Measurements from ENCODE around the gene RS1. TPM values are rescaled to one million over a fixed set of nuclear protein-coding genes. Genes with fewer than 3 reads are reported as not detected.
A peak's percentile ranks its signal among the peaks of the same experiment; 100 is the strongest.

RS1 gene
- 0.25 TPM for polyA plus RNA-seq (ENCODE audit: insufficient read length)
- long read RNA-seq, donor 1, result 0 reads
- long read RNA-seq, donor 2, result 0 reads
- long read RNA-seq, donor 3, result 0 reads
- long read RNA-seq, donor 4, result 0 reads
- long read RNA-seq, donor 5, result 0 reads
- long read RNA-seq, donor 6, result 0 reads
- long read RNA-seq, donor 7, result 0 reads
- long read RNA-seq, donor 8, result 0 reads

DNA sequence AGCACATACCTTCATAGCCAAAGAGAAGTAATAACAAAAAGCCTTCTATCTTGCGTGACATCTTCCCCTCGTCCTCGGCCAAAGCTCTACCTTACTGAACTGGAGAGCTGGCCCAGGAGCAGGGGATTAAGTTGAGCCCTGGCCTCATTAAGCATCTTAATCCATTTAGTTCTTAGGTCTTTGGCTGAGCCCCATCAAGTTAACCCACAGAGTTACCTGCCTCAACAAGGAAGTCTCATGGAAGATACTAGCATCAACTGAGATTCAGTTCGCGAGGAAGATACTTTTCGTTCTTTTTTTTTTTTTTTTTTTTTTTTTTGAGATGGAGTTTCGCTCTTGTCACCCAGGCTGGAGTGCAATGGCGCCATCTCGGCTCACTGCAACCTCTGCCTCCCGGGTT is at the start of gene RS1:
TSS of gene RS1 (minus strand) at position 101 of the 400 bp plus-strand sequence. CDS start at position 61, 40 bp downstream.
- DNase-seq, result no peak

DNA sequence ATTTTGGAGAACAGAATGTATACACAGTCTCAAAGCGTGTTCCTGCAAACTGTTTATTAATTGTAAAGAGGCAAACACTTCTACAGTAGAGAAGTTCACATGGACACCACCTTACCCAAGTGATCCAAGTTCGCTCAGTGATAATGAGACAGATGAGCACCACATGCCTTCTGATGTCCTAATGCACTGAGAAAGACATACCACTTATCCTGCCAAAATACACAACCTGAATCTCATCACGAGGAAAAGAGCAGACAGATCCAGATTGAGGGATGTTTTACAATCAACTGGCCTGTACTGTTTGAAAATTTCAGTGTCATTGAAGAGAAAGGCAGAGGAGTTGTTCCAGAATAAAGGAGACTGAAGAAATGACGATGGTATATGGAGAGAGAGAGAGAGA is 47.9 kb upstream of the RS1 start:
- DNase-seq, result no peak

DNA sequence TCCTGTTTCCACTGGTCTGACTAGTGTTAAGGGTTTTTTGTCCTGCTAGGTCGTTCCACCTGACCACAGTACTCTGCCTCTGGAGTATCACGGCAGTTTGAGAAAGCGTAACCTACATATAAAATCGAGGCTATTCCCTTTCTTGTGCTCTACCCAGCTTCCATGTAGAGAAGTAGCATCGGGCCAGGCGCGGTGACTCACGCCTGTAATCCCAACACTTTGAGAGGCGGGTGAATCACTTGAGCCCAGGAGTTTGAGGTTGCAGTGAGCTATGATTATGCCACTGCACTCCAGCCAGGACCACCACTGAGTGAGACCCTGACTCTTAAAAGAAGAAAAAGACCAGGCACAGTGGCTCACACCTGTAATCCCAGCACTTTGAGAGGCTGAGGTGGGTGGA is 43.0 kb upstream of the RS1 start:
- no peak for DNase-seq

DNA sequence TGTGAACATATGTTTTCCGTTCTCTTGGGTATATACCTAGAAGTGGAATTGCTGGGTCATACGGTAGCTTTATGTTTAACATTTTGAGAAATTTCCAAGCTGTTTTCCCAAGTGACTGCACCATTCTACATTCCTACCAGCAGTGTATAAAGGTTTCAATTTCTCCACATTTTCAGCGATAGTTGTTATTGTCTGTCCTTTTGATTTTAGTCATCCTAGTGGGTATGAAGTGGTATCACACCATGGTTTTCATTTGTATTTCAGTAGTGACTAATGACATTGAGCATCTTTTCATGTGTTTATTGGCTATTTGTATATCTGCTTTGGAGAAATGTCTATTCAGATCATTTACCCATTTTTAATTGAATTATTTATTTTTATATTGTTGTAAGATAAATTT is 37.9 kb upstream of the RS1 start:
- no peak for DNase-seq

DNA sequence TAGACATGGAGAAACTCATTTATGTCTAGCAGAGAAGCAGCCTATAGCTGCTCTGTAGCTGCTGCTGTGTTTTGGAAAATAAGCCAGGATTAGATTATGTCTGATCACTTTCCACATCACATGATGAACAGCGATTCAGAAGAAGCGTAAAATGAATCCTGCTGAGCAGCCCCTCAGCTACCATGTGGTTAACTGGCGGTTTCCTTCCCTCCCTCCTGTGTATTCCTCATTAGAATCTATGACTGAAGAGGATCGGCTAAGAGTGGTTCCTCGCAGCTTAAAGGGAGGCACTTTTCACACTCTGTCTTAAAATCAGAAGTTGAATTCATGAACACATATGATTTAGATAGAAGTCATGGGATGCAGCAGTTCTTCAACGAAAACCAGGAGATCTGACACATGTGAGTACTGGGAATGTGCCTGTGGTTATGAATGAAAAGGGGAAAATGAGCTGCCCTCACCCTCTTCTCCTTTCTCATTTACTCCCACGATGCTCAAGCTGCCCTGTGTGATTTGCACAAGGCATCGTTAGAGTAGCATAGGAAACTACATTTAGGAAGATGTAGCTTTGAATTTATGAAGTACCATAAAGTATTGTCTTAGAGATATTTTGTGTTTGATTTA is 35.6 kb upstream of the RS1 start, which contains the start of gene PPEF1:
TSS of gene PPEF1 (plus strand) at position 220 of the 624 bp plus-strand sequence. CDS start at position 356, 136 bp downstream.
- DNase-seq, result no peak

DNA sequence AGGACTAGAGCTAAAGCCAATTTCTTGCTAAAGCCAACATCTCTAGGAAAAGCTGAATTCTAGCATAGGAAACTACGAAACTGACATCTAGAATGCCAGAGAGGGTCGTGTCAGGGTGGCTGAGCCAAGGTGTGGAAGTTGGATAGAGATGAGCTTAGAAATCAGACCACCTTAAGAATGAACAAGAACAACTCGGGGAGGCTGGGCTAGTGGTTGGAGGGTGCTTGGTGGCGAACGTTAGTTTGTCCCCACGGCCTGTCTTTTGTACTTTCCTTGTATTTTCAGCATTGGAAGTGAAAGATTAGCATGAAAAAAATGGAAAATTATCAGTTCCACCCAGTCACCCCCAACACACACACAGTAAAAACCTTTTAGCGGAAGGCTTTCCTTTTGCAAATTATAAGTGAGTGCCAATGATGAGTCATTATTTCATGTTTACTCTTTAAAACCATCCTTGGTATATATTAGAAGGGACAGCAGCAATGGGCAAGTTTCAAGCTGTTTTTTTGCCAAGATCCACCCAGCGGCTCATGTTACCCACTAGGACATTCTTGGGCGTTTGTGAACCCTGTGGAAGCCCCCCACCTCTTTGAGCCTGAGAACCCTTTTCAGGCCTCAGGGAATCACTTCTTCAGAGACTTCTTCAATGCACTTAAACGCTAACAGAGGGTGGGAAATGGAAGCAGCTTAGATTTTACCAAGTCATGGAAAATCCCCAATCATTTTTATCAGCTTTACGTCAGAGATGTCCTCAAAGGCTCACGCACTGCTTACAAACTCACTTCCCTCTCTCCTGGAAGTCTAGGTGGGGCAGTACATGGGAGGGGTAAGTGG is 30.7 kb upstream of the RS1 start:
- DNase-seq, result no peak

DNA sequence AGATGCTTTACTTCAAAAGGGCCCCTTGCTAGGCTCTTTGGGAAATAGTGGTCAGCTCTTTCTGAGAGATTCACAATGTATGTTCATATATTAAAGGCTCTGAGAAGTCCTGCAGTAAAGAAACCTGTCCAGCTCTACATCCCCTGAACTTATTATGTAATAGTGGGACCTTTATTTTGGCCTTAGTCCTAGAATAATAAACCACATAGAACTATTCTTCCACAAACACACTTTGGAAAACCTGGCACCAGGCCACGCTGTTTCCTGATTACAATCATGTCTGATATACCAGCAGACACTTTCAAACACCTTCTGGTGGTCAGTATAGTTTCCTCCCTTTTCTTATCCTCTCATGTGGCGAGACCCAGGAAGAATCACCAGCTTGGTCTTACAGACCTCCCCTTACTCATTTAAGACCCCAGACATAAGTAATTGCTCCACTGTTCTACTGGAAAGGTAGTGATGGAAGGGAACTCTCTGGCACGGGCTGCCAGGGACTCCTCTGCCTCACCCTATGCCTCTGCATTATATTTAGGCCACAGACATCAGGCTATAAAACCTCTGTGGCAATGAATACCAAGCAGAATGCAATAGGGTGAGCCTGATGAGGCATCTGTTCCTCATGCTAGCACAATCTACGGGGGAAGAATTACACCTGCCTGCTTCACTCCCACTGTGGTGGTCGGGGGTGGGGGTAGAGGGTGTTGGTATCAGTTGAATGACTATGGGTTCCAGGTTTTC is 29.9 kb upstream of the RS1 start:
- DNase-seq, result no peak

DNA sequence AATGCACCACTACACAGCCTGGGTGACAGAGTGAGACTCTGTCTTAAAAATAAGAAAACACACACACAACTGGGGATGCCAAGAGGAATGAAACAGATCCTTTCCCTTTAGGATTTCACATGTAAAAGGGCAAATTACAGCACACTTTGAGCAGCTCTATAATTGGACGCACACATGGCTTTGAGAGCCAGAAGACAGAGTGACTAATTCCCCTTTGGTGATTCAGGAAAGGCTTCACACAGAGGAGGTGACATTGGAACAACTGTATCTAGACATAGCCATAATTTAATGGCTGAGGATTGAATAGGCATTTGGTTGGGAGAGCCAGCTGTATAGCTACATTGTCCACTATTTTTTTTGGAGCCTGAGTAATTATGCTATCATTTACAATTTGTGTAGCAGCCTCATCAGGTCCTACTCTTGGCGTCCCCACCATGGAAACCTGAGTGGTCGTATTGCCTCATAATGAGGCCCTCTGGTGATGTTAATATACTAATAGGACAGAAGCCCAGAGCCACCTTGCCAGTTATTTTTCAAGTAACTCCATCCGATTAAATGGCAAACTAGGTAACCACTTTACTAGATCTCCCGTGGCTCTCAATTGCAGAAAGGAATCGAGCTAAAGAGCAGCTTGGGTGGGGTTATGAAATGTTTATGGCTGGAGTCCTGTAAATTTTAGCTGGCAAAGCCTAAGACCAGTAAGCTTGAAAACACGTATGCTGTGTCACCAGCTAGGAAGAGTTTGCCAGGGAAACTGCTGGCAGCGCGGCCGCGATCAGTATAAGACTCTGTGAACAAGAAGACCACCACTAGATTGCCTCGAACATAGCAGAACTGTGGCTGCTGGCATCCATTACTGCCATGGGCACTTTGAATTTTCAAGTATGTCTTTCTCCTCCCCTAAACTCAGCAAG is 27.1 kb upstream of the RS1 start:
- no peak for DNase-seq

DNA sequence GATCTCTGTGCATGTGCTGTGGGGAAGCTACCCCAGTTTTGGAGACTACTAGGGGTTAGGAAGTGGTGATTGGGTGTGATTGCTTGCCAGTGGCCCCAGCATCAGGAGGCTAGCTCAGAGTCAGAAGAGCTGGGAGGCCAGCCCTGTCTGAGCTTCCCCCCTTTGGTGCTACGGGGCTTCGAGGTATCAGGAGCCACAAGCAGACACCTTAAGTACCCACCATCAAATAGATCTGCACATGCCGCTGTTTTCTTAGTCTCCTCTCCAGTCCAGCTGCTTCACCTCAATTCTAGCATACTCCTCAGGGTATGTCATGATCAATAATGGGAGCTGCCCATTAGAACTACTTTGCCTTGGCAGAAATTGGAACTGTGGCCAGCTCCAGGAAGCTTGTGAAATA is 24.7 kb upstream of the RS1 start:
- no peak for DNase-seq

DNA sequence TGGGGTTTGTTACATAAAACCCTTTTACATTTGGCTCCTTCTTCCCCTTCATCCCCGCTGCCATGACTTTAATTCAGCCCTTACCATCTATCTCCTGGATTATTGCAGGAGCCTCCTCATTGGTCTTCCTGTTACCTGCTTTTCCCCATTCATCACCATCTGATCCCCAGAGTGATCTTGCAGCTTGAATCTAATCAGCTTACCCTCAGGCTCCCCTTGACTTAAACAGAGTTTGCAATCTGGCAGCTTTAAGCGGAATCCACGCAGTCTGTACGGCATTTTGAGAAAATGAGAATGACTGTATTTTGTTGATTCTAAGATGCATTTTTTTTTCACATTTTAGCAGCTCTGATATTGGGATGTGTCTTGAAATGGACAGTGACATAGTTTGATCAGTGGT is 20.6 kb upstream of the RS1 start:
- DNase-seq, result no peak

DNA sequence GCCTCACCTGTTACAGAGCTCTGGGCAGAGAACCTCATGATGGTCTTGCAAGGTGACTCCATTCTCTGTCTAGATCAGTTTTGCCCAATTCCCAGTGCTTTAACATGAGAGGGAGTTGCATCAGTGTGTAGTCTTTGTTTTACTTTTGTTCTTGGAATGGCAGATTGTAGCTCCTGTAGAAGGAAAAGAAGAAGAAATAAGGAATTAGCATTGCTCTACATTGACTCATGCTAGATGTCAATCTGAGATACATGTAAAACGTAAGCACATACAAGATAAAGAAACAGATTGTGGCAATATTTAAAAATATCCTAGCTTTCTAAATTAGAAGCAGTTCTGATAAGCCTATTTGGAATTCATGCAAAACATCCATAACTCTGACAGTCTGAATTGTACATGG is 19.5 kb upstream of the RS1 start:
- DNase-seq, result no peak

DNA sequence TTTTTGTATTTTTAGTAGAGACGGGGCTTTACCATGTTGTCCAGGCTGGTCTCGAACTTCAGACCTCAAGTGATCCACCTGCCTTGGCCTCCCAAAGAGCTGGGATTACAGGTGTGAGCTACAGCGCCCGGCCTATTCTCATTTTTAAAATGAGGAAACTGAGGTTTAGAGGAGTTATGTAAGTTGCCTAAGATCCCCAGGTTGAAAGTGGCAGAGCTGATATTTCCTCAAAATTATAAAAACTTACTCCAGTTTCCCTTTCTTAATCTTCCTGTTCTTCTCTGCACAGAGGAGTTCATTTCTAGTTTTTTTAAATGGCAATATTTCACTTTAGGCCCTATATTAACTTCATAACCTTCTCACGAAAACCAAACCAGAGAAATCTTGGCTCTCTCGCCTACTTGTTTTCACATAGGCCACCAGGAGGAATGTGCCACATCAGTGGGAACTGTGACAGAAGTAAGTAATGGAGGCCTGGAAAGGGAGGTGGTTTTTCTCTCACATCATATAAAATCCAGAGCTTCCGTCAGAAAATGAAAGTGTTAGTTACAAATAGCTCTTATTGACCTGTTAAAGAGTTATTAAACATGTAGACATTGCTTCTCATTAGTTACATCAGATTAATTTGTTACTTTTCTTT is 16.1 kb upstream of the RS1 start:
- DNase-seq, result no peak

DNA sequence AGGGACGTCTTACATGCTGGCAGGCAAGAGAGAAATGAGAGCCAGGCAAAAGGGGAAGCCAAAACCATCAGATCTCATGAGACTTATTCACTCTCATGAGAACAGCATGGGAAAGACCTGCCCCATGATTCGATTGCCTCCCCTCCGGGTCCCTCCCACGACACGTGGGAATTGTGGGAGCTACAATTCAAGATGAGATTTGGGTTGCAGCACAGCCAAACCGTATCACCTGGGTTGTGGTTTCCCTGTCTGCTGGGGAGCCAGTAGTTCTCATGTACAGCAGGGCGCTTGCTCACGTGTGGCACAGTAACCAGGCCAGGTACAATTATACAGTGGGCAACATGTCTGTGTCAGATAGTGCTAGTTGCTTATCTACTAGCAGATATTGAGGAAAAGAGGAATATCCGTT is 11.1 kb upstream of the RS1 start:
- DNase-seq, result no peak

DNA sequence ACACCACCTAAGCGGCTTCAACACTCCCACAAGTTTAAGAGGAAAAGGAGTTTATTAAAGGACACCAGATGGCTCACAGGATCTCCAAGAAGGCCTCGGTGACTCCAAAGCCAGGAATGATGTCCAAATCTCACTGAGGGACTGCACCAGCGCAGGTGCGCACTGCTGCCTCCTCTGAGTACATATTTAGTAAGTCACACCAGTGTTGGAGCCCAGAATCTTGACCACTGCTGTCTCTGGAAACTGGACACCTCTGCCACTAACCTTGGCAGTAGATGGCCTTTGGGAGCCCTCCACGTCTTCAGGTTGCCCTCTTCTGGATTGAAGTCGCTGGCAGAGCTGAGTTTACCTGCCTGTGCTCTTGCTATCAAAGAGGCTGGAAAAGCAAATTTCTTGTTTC is 10.1 kb upstream of the RS1 start:
- no peak for DNase-seq

DNA sequence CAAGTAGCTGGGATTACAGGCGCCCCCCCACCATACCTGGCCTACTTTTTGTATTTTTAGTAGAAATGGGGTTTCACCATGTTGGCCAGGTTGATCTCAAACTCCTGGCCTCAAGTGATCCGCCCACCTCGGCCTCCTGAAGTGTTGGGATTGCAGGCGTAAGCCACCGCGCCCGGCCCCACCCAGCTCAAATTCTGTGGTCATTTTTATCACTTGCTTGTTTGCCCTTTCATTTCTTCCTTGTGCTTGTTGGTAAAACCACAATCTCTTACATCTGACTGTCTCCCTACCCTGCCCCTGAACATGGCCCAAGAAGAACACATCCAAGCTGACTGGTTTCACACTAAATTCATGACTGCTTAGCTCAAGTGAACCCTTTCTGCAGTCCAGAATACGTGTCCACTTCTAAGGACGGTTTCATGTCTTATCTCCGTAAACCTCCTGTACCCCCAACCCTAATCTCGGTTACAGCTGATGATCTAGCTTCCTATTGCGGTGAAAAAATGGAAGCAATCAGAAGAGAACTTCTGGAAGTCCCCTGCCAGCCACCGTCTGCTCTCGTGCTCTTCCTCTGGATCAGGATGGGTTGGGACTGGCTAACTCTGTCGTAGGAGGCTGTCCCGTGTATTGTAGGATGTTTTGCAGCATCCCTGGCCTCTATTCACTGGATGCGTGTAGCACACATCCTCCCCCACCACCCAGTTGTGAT is 5.4 kb upstream of the RS1 start:
- DNase-seq, result no peak

DNA sequence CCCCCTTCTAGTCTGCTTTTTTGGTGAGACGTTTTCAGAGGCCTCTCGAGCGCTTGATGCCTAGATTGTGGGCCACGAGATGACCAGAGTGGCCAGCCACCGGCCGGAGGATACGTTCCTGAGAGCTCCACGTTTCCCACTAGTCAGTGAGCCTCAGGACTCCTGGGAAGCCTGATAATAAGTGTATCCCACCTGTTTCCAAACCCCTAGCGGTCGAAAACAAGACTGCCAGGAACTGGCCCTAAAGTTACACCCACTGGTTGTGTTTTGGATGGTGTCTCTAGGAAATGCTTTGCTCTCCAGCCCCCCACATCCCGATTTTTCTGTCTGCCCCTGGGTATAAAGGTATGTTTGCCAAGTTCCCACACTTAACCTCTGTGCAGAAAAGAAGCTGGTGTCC is 4.6 kb upstream of the RS1 start:
- DNase-seq, result peak; percentile 7

DNA sequence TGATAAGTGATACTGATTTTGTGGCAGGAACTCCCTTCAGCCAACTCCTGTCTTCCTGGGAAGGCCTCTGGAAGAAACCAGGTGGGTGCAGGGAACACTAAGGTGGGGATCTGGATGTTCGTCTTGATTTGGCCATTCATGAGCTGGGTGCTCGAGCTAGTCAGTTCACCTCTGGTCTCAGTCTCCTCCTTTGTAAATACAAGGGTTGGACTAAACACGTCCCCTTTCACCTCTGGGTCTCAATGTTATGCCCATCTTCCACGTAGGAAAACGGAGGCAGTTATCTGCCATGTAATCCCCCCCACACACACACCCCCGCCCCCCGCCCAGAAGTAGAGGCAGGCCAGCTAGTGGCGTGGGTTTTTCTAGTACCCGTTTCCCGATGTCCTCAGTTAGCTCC is 4.1 kb upstream of the RS1 start:
- DNase-seq, result no peak

DNA sequence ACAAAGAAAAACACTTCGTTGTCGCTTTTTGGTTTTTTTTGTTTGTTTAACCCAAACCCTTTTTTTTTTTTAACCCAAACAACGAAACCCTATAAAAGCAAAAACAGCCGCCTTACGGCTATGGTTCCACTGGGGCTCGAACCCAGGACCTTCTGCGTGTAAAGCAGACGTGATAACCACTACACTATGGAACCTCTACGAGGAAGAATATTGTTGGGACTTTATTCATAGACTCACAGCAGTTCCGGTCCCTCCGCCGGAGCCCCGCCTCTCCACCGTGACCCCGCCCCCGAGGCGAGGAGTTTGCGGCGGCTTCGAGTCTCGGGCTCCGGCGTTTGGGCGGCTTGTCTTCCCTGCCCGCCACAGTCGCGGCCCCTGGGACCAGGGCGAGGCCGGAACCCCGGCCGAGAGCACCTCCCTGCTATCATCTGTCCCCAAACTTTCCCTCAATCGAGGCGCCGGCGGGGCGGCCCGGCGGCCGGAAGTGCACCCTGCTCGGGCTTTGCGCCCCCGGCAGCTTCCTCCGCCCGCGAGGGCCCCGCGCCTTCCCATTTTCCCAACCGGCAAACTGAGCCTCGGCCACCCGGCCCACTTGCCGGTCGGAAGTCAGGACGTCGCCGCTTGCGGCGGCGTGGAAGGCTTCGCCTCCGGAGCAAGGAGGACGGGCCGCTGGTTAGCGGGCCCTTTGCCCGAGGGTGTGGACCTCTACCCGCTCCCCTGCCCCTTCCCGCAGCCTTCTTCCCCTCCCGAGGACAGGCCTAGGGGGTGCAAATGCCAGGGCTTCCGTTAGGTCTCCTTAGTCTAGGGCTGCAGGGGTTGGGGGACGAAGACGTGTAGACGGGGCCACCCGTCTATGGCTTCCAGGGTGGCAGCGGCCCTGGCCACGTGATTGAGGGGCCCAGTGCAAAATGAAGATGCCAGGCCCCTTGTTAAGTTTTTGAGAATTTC is 3.2 kb upstream of the RS1 start:
- DNase-seq, result peak; percentile 68

DNA sequence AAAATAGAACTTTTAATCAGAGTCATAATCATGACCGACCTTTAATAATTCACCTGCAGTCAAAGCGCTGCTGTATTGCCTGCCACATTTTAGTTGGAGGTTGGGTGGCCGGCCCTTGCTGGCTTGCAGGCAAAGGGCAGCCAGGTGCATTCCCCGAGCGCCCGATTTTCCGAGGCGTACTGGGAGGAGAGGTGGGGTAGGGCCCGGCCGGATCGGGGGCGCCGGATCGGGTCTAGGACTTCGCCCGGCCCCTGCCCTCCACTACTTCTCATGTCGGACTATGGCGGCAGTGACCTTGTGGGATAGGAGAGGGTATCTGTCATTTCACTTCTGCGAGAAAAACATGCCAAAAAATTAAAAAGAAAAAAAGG is 2.5 kb upstream of the RS1 start:
- DNase-seq, result no peak
